ENCODE measurements around the gene TEX52. TPM values are rescaled to one million over a fixed set of nuclear protein-coding genes. Genes with fewer than 3 reads are reported as not detected.

TEX52 gene
- total RNA-seq, 1 experiment from 2014 or later, result not detected

- peaks cover 65% of the 10 kb centered on the region for H3K36me3 ChIP-seq (ENCODE audit: insufficient read depth, low read length, poor library complexity, severe bottlenecking)
- intact Hi-C loops (cut with micrococcal nuclease; ENCODE audit: unreplicated experiment), result no loop called here
- CTCF ChIA-PET, result no interaction called here
- H3K27ac ChIP-seq (ENCODE audit: low read depth, low read length, poor library complexity, severe bottlenecking), result no peak overlapping the region
- no peaks in the 10 kb centered on the region for H3K9me3 ChIP-seq (ENCODE audit: low read depth, low read length, poor library complexity, severe bottlenecking)
- H3K4me1 ChIP-seq (ENCODE audit: insufficient read depth, low read length, poor library complexity, severe bottlenecking), result peaks cover 4% of the 10 kb centered on the region
- DNase-seq (ENCODE audit: low spot score), result no peak
- no peaks in the 10 kb centered on the region for H3K27me3 ChIP-seq (replicated peaks; ENCODE audit: insufficient read depth, low read depth, low read length, poor library complexity)
- no peak for TF ChIP-seq EZH2 (IDR thresholded peaks at IDR 0.05; ENCODE audit: borderline replicate concordance, low read depth, low read length, poor library complexity, severe bottlenecking)
- TF ChIP-seq CTCF (conservative IDR thresholded peaks at IDR 0.05; ENCODE audit: low read depth, low read length), result no peak
- H3K4me3 ChIP-seq (ENCODE audit: low read depth, low read length, poor library complexity, severe bottlenecking), result no peak overlapping the region
- POLR2A ChIA-PET (ENCODE audit: low non-redundant PET), result no interaction called here
- no TSS peak for BruUV-seq (replicated peaks)
These were observed 51.7 kb downstream of the TEX52 start for GRCh38 chr12:2805143-2805520.

- DNase-seq (ENCODE audit: low spot score), result peak; percentile 45
- ChIA-PET POLR2A (ENCODE audit: low non-redundant PET) (no interaction called here), CTCF (no interaction called here)
- intact Hi-C loops (cut with micrococcal nuclease; ENCODE audit: unreplicated experiment), result no loop called here
- no peak for TF ChIP-seq CTCF (conservative IDR thresholded peaks at IDR 0.05; ENCODE audit: low read depth, low read length)
- TF ChIP-seq EZH2 (IDR thresholded peaks at IDR 0.05; ENCODE audit: borderline replicate concordance, low read depth, low read length, poor library complexity, severe bottlenecking), result no peak
- peaks cover 4% of the 10 kb centered on the region for H3K4me1 ChIP-seq (ENCODE audit: insufficient read depth, low read length, poor library complexity, severe bottlenecking)
- H3K36me3 ChIP-seq (ENCODE audit: insufficient read depth, low read length, poor library complexity, severe bottlenecking), result peaks cover 70% of the 10 kb centered on the region
- no peaks in the 10 kb centered on the region for H3K27me3 ChIP-seq (replicated peaks; ENCODE audit: insufficient read depth, low read depth, low read length, poor library complexity)
- H3K9me3 ChIP-seq (ENCODE audit: low read depth, low read length, poor library complexity, severe bottlenecking), result no peaks in the 10 kb centered on the region
- H3K4me3 ChIP-seq (ENCODE audit: low read depth, low read length, poor library complexity, severe bottlenecking), result no peak overlapping the region
- no TSS peak for BruUV-seq (replicated peaks)
- H3K27ac ChIP-seq (ENCODE audit: low read depth, low read length, poor library complexity, severe bottlenecking), result no peak overlapping the region
These were observed 52.3 kb downstream of the TEX52 start for GRCh38 chr12:2804393-2805142.

- TF ChIP-seq CTCF (conservative IDR thresholded peaks at IDR 0.05; ENCODE audit: low read depth, low read length), result no peak
- no peak for TF ChIP-seq EZH2 (IDR thresholded peaks at IDR 0.05; ENCODE audit: borderline replicate concordance, low read depth, low read length, poor library complexity, severe bottlenecking)
- no TSS peak for BruUV-seq (replicated peaks)
- intact Hi-C loops (cut with micrococcal nuclease; ENCODE audit: unreplicated experiment), result no loop called here
- no peaks in the 10 kb centered on the region for H3K27me3 ChIP-seq (replicated peaks; ENCODE audit: insufficient read depth, low read depth, low read length, poor library complexity)
- H3K27ac ChIP-seq (ENCODE audit: low read depth, low read length, poor library complexity, severe bottlenecking), result no peak overlapping the region
- peaks cover 78% of the 10 kb centered on the region for H3K36me3 ChIP-seq (ENCODE audit: insufficient read depth, low read length, poor library complexity, severe bottlenecking)
- POLR2A ChIA-PET (ENCODE audit: low non-redundant PET), result no interaction called here
- H3K9me3 ChIP-seq (ENCODE audit: low read depth, low read length, poor library complexity, severe bottlenecking), result no peaks in the 10 kb centered on the region
- no peak overlapping the region for H3K4me3 ChIP-seq (ENCODE audit: low read depth, low read length, poor library complexity, severe bottlenecking)
- no peak for DNase-seq (ENCODE audit: low spot score)
- CTCF ChIA-PET, result no interaction called here
- H3K4me1 ChIP-seq (ENCODE audit: insufficient read depth, low read length, poor library complexity, severe bottlenecking), result peaks cover 4% of the 10 kb centered on the region
These were observed 53.0 kb downstream of the TEX52 start for GRCh38 chr12:2803635-2804392.
